Measurements from ENCODE around the gene TM9SF3.

TM9SF3 gene

GRCh38 chr10:96482815-96483588 is 103.8 kb downstream of the TM9SF3 start:
- Histone ChIP-seq H3K4me1 (ENCODE audit: insufficient read depth, low read length) (no peaks in the 10 kb centered on the region), H3K36me3 (ENCODE audit: insufficient read depth, low read depth, low read length) (no peaks in the 10 kb centered on the region), H3K9me3 (ENCODE audit: insufficient read depth, low read depth, low read length) (no peaks in the 10 kb centered on the region), H3K27me3 (ENCODE audit: insufficient read depth, low read length) (no peaks in the 10 kb centered on the region), H3K27ac (ENCODE audit: low read length) (no peak overlapping the region), H3K4me3 (ENCODE audit: low read length) (no peak overlapping the region), H3K9ac (ENCODE audit: low read depth, low read length) (no peak overlapping the region)

- H3K4me1 ChIP-seq (ENCODE audit: insufficient read depth, low read length) = no peaks in the 10 kb centered on the region
- no peaks in the 10 kb centered on the region; the same call in none of the 2 replicates for H3K9me3 ChIP-seq (ENCODE audit: insufficient read depth, low read depth, low read length)
- H3K9ac ChIP-seq (ENCODE audit: low read depth, low read length) = no peak overlapping the region
- H3K36me3 ChIP-seq (ENCODE audit: insufficient read depth, low read depth, low read length) = no peaks in the 10 kb centered on the region
- H3K27ac ChIP-seq (ENCODE audit: low read length) = no peak overlapping the region
- no peak overlapping the region for H3K4me3 ChIP-seq (ENCODE audit: low read length)
- H3K27me3 ChIP-seq (ENCODE audit: insufficient read depth, low read length) = no peaks in the 10 kb centered on the region
These were observed 108.5 kb downstream of the TM9SF3 start for GRCh38 chr10:96478355-96478754.

GRCh38 chr10:96473866-96474265 is 112.9 kb downstream of the TM9SF3 start:
- no peaks in the 10 kb centered on the region for H3K27me3 ChIP-seq (ENCODE audit: insufficient read depth, low read length)
- H3K9ac ChIP-seq (ENCODE audit: low read depth, low read length) = no peak overlapping the region
- H3K4me3 ChIP-seq (ENCODE audit: low read length) = no peak overlapping the region
- no peaks in the 10 kb centered on the region for H3K36me3 ChIP-seq (ENCODE audit: insufficient read depth, low read depth, low read length)
- peaks cover 2% of the 10 kb centered on the region; the same call in 1 of the 2 replicates for H3K4me1 ChIP-seq (ENCODE audit: insufficient read depth, low read length)
- H3K9me3 ChIP-seq (ENCODE audit: insufficient read depth, low read depth, low read length) = no peaks in the 10 kb centered on the region; the same call in none of the 2 replicates
- H3K27ac ChIP-seq (ENCODE audit: low read length) = no peak overlapping the region

GRCh38 chr10:96470116-96470743 is 116.6 kb downstream of the TM9SF3 start:
- Histone ChIP-seq H3K9ac (ENCODE audit: low read depth, low read length) (no peak overlapping the region), H3K36me3 (ENCODE audit: insufficient read depth, low read depth, low read length) (no peaks in the 10 kb centered on the region), H3K27ac (ENCODE audit: low read length) (no peak overlapping the region), H3K4me3 (ENCODE audit: low read length) (no peak overlapping the region), H3K4me1 (ENCODE audit: insufficient read depth, low read length) (peaks cover 2% of the 10 kb centered on the region; the same call in 1 of the 2 replicates), H3K9me3 (ENCODE audit: insufficient read depth, low read depth, low read length) (no peaks in the 10 kb centered on the region; the same call in none of the 2 replicates), H3K27me3 (ENCODE audit: insufficient read depth, low read length) (no peaks in the 10 kb centered on the region)

- Histone ChIP-seq H3K9ac (ENCODE audit: low read depth, low read length) (no peak overlapping the region), H3K4me3 (ENCODE audit: low read length) (no peak overlapping the region), H3K4me1 (ENCODE audit: insufficient read depth, low read length) (peaks cover 2% of the 10 kb centered on the region; the same call in 1 of the 2 replicates), H3K27me3 (ENCODE audit: insufficient read depth, low read length) (no peaks in the 10 kb centered on the region), H3K9me3 (ENCODE audit: insufficient read depth, low read depth, low read length) (no peaks in the 10 kb centered on the region), H3K27ac (ENCODE audit: low read length) (no peak overlapping the region), H3K36me3 (ENCODE audit: insufficient read depth, low read depth, low read length) (no peaks in the 10 kb centered on the region)
These were observed 118.0 kb downstream of the TM9SF3 start for GRCh38 chr10:96468845-96469244.
